ENCODE data around the gene ANKZF1. TPM values are rescaled to one million over a fixed set of nuclear protein-coding genes. Genes with fewer than 3 reads are reported as not detected.

Gene ANKZF1
- total and polyA plus RNA-seq, 2 of the 8 experiments (the other 6 are each of a cell fraction or from before 2014, with no cell fraction given), result 32.5 to 50.1 TPM

- peak overlapping the region; percentile 82 to 97 (median 92) for H3K4me3 ChIP-seq (ENCODE audit: extremely low read depth in 1 of 4, insufficient read depth in 2 of 4, low read depth in 3 of 4, low read length in 4 of 4)
- H3K4me2 ChIP-seq (ENCODE audit: insufficient read depth in 1 of 2, low read depth in 2 of 2, low read length in 2 of 2), result peak overlapping the region; percentile 85 to 91
- H3K9ac ChIP-seq (replicated peaks in 1 of 4; ENCODE audit: extremely low read depth in 1 of 4, low read depth in 3 of 4, low read length in 3 of 4), result peak overlapping the region; percentile 9 to 68 (median 41); a peak in 6 of 7 replicates
- H2BK15ac ChIP-seq (ENCODE audit: low read length), result no peak overlapping the region
- no peak overlapping the region for H2BK20ac ChIP-seq (ENCODE audit: low read length)
- H3K27me3 ChIP-seq (replicated peaks in 1 of 4; ENCODE audit: control insufficient read depth in 3 of 4, extremely low read depth in 1 of 4, insufficient read depth in 3 of 4, low read length in 3 of 4), result no peaks in the 10 kb centered on the region; a peak in 1 of 7 replicates
- peaks cover 7% of the 10 kb centered on the region; the same call in 1 of the 2 replicates for H3K23me2 ChIP-seq (ENCODE audit: low read depth, low read length)
- peak overlapping the region; percentile 32 for H3K4ac ChIP-seq (replicated peaks; ENCODE audit: insufficient read length, low read depth, low read length)
- no peak overlapping the region; the same call in 1 of the 2 replicates for H3K18ac ChIP-seq (ENCODE audit: extremely low read depth, low read length)
- no peak overlapping the region for H4K5ac ChIP-seq (ENCODE audit: insufficient read length, low read depth, low read length)
- H2BK12ac ChIP-seq (ENCODE audit: low read depth, low read length), result no peak overlapping the region
- H2AK5ac ChIP-seq (ENCODE audit: low read depth, low read length), result no peak overlapping the region
- WGBS, 2 experiments (ENCODE audit: extremely low coverage in 1 of 2, insufficient coverage in 1 of 2, insufficient read length in 1 of 2, insufficient replicate concordance in 2 of 2, low coverage in 1 of 2, low lambda C conversion rate in 2 of 2, missing lambda C conversion rate in 1 of 2), result 9% methylated on average over 17 of the region's 19 CpGs; no CpG with 5 or more reads in 1 of the 2 experiments
- POLR2A ChIA-PET (ENCODE audit: partially characterized antibody), result interaction anchor here (0.9 to 4.6 kb wide), 10 partner anchors 9 to 102 kb away, joined by 3 to 57 read pairs (median 8); partner anchors contain the start of genes ABCB6, CNPPD1, DNAJB2 and GLB1L
- peak overlapping the region; percentile 52 for H3K56ac ChIP-seq (replicated peaks; ENCODE audit: insufficient read length, low read depth, low read length)
- DNase-seq (ENCODE audit: low read depth in 1 of 2, low spot score in 2 of 2) (no peak), FAIRE-seq (no peak)
- no peak overlapping the region; the same call in 1 of the 2 replicates for H2BK5ac ChIP-seq (ENCODE audit: low read depth, low read length)
- TF ChIP-seq KDM5A (IDR thresholded peaks at IDR 0.05; ENCODE audit: low read length), result 0 out of 2 replicates have a peak, but pooled peaks have one; percentile 30
- TF ChIP-seq CBX5 (IDR thresholded peaks at IDR 0.05; ENCODE audit: low read depth, low read length), result no peak
- H4K91ac ChIP-seq (replicated peaks; ENCODE audit: insufficient read length, low read length), result no peak overlapping the region
- peaks cover 0 to 6% (median 3%) of the 10 kb centered on the region in 4 experiments; a peak in 5 of 7 replicates for H3K4me1 ChIP-seq (replicated peaks in 1 of 4; ENCODE audit: control insufficient read depth in 3 of 4, insufficient read depth in 4 of 4, low read length in 3 of 4)
- H3K79me2 ChIP-seq (ENCODE audit: control insufficient read depth in 1 of 2, insufficient read depth in 2 of 2, low read length in 2 of 2), result peaks cover 0 to 12% of the 10 kb centered on the region in 2 experiments; a peak in 2 of 4 replicates
- H3K79me1 ChIP-seq (ENCODE audit: low read depth, low read length), result no peaks in the 10 kb centered on the region; the same call in 1 of the 2 replicates
- H3K14ac ChIP-seq (ENCODE audit: insufficient read length), result no peak overlapping the region
- no peaks in the 10 kb centered on the region for H3K9me3 ChIP-seq (ENCODE audit: insufficient read depth in 2 of 2, low read depth in 1 of 2, low read length in 1 of 2)
- H4K20me1 ChIP-seq (replicated peaks in 1 of 2; ENCODE audit: control insufficient read depth in 1 of 2, insufficient read depth in 2 of 2, low read length in 2 of 2), result peaks cover 0 to 3% of the 10 kb centered on the region in 2 experiments
- H3K36me3 ChIP-seq (ENCODE audit: control insufficient read depth in 2 of 4, insufficient read depth in 4 of 4, low read length in 3 of 4), result peaks cover 18 to 48% (median 36%) of the 10 kb centered on the region in 4 experiments
- H3K27ac ChIP-seq (ENCODE audit: low read depth, low read length), result peak overlapping the region; percentile 71; the same call in 1 of the 2 replicates
- H2BK120ac ChIP-seq (replicated peaks; ENCODE audit: low read depth, low read length), result no peak overlapping the region
- no peak overlapping the region for H4K8ac ChIP-seq (ENCODE audit: extremely low read depth, insufficient read depth, low read length)
- no peak overlapping the region for H2AFZ ChIP-seq (ENCODE audit: low read length)
- H3K23ac ChIP-seq (ENCODE audit: insufficient read length), result no peak overlapping the region
- CTCF ChIA-PET (ENCODE audit: partially characterized antibody), result interaction anchor here (0.7 to 4.9 kb wide), 5 partner anchors 16 to 65 kb away, joined by 3 to 23 read pairs (median 4); partner anchors contain the start of genes GLB1L and STK16
Measured at GRCh38 chr2:219228911-219229304, 698 bp upstream of the ANKZF1 start.
